NCI-H748 treated with DMSO at 0.1 percent for 48 hours (cell line): ENCODE measurements around the gene SLC35F4.

Experiments used
- DNase-seq: peaks from one replicate; lab custom pipeline; 2025; lab: John Stamatoyannopoulos, UW

The SLC35F4 gene

DNA sequence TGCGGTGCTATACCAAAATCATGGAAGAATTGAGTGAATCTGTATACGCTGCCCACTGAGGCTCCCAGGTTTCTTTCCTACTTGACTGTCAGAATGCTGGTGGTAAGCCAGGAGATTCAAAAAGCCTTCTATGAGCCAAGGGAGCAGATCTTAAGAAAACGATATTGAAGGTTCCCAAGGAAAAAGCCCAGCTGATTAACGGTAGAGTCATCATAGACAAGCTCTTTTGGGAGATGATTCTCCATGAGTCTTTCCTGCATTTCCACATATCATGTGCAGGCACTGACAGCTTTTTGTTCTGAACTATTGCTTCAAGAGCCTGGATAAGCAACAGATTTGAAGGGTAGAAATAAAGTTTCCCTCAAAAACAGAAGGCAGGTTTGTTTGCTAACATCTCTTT, 17.5 kb downstream of the SLC35F4 start:
- DNase-seq: no peak

GRCh38 chr14:57847706-57848105, 18.2 kb downstream of the SLC35F4 start:
- DNase-seq: no peak

- no peak for DNase-seq
Observed at GRCh38 chr14:57847096-57847495, 18.8 kb downstream of the SLC35F4 start.

GRCh38 chr14:57846596-57846995, 19.3 kb downstream of the SLC35F4 start:
- DNase-seq: no peak

GRCh38 chr14:57845802-57846531, 19.9 kb downstream of the SLC35F4 start:
- DNase-seq: no peak

- DNase-seq: no peak
Observed at GRCh38 chr14:57845316-57845715, 20.6 kb downstream of the SLC35F4 start.

- DNase-seq: no peak
Observed at GRCh38 chr14:57837267-57837666, 28.6 kb downstream of the SLC35F4 start.

DNA sequence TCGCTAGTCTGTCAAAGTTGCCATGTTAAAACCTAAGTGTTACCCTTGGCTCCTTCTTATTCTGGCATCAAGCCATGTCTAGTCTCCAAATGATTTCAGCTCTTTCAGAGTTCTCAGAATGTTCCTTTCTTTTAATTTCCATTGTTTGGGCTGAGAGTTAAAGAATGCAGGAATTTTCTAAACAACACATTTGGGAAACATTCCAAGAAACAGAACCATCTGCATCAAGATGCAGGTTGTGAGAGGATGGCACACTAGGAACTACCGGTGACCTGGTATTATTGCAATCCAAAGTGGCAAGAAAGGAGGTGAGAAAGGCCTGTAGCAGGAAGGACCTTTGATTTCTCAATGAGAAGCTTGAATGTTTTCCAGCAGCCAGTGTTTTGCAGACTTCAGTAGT, 30.1 kb downstream of the SLC35F4 start:
- DNase-seq: no peak

DNA sequence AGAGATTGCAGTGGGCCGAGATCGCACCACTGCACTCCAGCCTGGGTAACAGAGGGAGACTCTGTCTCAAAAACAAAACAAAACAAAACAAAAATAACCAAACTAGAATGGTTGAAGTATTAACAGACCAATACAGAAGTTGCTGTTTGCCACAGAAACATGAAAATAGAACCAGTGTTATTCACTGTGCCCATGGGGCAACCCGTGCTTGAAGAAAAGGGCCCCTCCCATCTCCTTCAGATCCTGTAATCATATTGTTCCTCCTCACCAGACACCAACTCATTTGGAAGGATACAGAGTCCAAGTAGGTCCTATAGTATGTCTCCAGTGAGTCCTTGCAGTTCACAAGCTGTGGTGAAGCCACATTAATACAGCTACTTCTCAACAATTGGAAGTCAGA, 30.9 kb downstream of the SLC35F4 start:
- no peak for DNase-seq

DNA sequence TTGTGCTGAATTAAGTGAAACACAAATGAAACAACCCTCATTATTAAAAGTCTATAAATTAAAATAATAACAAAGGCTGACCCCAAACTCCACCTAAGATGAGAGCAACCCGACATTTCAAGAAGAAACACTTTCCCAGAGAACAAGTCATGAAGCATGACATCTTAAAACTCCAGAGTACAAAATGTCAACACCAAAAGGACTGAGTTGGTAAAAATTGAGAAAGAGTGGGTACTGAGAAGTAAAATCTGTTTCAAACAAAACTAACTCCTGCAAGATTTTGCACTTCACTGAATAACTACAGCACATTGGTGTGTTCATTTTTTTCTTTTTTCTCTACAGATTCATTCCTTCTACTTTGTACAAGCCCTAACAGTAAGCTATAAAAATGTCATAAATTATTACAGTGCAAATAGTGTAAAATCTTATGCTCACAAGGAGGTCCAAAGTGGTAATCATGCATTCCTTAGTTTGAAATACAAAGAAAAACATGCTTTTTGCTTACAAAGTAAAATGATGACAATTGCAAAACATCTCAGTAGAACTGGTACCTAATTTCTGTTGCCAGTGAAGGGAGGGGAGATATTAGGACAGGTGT, 31.8 kb downstream of the SLC35F4 start:
- DNase-seq: no peak

DNA sequence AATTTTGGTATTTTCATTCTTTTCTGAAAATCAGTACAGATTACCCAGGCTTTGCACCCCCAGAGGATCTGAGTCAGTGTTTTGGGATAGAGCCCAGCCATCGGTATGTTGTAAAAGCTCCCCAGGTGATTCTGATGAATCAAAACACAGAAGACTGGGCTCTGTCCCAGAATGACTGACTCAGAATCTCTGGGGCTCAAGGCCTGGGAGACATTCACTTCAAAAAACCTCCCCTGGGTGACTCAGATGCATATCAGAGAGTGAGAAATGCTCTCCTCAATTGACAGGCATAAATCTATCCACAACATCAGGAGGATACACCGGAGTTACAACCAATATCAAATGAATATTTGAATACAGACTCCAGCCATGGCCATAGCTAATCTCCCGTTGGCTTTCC, 32.6 kb downstream of the SLC35F4 start:
- no peak for DNase-seq

GRCh38 chr14:57831981-57832380, 33.9 kb downstream of the SLC35F4 start:
- DNase-seq: no peak

GRCh38 chr14:57828713-57829112, 37.2 kb downstream of the SLC35F4 start:
- DNase-seq: no peak

DNA sequence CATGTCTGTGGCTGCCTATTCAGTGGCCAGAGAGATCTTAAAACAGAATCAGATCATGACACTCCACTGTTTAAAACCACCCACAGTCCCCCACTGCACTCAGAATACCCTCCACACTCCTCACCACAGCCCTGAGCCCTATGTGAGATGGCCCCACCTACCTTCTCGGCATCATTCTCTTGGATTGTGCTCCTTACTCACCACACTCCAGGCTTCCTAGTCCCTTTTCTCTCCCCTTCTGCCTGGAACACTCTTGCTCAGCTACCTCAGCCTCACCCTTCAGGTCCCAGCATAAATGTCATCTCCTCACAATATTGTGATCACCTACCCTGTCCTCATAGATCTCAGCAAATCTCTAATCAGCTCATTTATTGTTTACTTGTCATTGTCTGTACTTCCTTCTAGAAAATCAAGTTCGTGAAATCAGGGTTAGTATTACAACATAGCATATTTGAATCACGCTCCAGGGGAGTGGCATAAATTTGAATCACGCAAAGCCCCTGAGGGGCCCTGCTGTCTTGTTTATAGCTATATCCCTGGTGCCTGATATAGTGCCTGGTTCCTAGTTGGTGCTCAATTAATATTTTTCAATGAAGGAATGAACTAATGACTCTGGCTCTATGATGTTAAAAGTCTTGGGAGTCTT, 42.8 kb downstream of the SLC35F4 start:
- DNase-seq: no peak

DNA sequence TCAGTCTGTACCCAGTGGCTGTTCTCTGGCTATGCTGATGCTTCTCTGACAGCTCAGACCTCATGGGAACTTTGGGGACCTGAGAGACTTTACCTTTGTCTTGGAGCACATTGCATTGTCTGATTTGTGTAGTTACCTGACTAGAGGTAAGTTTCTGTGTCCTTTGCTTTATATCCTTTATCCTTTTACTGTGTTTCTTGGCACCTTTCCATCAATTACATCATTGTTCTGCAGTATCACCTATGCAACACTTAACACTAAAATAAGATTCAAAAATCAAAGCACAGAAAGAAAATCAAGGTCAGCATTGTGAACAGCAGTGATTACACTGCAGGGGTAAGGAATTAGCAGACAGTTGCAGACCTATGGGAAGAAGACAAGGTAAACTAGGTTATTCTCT, 43.8 kb downstream of the SLC35F4 start:
- no peak for DNase-seq

GRCh38 chr14:57820581-57820980, 45.3 kb downstream of the SLC35F4 start:
- no peak for DNase-seq

- no peak for DNase-seq
Observed at GRCh38 chr14:57818511-57818910, 47.4 kb downstream of the SLC35F4 start.

DNA sequence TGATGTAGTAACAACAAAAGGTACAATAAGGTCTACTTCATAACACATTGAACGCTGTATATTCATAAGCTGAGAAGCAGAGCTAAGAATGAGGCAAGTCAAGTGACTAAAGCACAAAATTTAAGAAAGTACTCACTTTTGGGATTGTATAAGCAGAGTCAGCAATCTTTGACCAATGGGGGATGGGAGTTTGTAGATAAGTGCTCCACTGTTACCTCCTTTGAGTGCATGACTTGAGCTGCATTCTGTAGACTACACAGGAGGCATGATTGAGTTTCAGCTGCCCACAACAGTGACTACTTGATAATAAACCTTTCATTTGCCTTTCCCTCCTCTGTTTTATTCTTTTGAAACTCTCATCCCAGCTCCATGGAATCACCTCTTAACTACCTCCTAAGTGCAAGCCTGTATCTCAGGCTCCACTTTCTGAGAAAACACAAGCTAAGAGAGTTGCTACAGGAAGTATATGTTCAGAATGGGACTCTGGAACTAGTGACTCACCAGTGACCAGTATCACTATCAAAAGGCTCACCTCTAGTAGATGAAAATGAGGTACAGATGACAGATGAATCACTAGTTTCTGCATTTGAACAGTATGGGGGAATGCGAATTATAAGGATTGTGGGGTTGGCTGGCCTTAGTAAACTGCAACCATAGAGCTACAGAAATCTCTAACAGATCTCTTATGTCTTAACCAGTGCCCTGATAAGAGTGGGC, 49.2 kb downstream of the SLC35F4 start:
- no peak for DNase-seq

GRCh38 chr14:57814726-57815125, 51.2 kb downstream of the SLC35F4 start:
- no peak for DNase-seq

- DNase-seq: no peak
Observed at GRCh38 chr14:57812741-57813140, 53.2 kb downstream of the SLC35F4 start.

DNA sequence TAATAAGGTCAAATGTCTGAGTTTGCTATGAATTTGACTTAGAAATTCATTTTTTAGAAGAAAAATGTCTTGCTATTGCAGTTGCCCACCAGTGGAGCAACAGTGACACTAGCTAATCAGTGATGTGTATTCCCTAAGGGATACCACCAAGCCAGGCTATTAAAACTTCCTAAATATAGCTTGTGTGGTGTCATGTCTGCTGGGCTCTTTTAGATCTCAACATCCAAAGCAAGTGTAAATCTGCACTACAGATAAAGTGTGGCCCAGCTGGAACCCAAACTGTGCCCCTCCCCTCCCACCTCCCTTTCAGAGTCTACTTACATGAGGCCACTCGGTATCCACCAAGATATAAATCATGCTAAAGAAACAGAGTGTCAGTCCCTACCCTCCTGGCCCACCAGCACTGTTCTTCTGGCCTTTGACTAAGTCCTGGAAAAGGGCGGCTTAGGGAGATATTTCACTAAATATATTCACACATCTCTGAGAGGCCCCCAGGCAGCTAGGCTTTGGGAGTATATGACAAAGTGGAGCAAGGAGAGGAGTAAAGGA, 53.8 kb downstream of the SLC35F4 start:
- DNase-seq: no peak

DNA sequence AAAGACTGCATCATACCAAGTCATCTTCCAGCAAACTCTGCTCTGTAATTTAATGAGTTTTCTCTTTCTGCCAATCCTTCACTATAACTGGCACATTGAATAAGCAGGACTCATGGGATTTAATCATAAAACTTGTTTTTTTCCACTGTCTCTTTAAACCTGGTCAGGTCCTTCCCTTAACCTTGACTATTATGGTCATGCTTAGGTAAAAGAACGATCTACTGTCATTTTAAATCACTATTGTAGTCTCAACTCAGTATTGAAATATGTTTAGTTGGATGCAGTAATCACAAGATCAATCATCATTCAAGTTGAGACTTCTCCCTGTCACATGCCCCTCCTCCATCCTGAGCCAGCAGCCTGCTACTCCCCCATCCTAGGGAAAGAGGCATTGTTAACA, 56.1 kb downstream of the SLC35F4 start:
- DNase-seq: no peak

DNA sequence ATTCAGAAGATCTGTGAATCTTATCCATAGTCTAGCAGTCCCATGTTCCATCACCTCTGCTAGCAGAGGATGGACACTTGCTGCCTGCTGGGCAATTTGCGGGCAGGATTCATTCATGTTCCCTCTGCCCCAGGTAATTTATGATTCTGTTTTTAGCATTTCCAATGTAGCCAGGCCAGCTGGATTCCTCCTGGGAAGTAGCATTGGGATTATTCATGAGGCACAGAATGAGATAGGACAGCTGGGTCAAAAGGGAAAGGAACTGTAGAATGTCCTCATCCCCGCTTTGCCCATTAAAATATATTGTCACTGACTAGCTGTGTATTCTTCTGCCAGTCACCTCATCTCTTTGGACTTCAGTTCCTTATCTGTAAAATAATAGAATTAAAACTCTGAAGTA, 68.7 kb downstream of the SLC35F4 start:
- no peak for DNase-seq
